ENCODE measurements around the gene DCTN3. TPM values are rescaled to one million over a fixed set of nuclear protein-coding genes. Genes with fewer than 3 reads are reported as not detected.

The DCTN3 gene
- polyA plus RNA-seq, 3 donors: 58.7 to 108 (median 84.4) TPM

DNA sequence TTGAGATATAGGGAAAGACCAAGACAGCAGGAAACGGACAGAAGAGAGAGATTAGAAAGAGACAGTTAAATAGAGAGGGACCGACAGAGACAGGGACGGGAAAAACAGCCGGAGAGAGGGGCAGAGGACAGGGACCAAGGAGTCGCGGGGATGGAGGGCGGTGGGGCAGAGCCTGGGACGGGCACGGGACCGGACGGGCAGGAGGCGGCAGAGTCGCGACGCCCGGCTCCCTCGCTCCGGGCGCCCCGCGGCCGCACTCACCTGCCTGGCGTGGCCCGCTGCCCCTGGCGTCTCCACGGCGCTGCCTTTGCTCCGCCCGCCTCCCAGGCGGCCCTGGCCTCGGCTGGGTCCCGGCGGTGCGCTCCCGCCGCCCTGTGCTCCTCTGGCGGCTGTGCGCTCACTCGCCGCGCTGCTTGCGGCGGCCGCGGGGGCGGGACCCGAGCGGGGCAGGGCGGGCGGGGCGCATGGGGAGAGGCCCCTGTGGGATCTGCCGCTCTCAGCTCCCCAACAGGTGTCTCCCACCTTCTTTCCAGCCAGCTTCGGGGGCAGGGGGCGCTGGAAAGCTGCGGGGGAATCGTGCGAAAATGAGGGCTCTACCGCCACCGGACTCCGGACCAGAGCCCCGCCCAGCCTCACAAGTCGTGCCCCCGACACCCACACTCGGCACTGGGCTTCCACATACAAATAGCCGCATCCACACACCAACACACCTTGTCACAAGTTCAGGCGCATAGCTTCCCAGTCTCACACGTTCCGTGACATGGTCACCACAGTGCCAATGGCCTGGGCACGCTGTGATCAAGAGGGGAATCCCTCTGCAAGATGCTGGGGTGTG, 8.6 kb upstream of the DCTN3 start, which contains the start of gene ARID3C:
Gene ARID3C, minus strand, starts transcription at position 411 of the 835 bp plus-strand sequence. CDS start 1,052 bp downstream, outside the sequence.
- WGBS, 3 donors: 1 to 2% (median 2%) methylated on average over 56 to 64 of the region's 69 CpGs
- no peak within 1 kb of the TSS for H3K27ac ChIP-seq (ENCODE audit: low read depth, low read length)

GRCh38 chr9:34627716-34628655, 7.7 kb upstream of the DCTN3 start:
- WGBS, 3 donors: 35 to 41% (median 37%) methylated on average over 20 of the region's 20 CpGs
- no peak overlapping the region for H3K27ac ChIP-seq (ENCODE audit: low read depth, low read length)

DNA sequence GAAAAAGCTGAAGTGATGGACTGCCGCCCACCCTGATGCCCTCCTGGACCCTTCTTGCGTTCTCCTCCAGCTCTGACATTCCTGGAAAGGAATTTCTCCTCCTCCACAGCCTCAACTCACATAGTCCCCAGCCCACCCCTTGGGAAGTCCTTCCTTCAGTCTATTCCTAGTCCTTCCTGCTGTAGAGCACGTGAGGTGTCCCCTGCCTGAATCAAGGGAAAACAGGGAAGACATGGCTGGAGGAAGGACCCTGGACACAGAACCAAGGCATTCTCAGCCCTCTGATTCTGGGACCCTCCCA, 4.8 kb upstream of the DCTN3 start:
- WGBS, 3 donors: 57 to 75% (median 75%) methylated on average over 3 of the region's 3 CpGs
- H3K27ac ChIP-seq (ENCODE audit: low read depth, low read length): no peak overlapping the region

DNA sequence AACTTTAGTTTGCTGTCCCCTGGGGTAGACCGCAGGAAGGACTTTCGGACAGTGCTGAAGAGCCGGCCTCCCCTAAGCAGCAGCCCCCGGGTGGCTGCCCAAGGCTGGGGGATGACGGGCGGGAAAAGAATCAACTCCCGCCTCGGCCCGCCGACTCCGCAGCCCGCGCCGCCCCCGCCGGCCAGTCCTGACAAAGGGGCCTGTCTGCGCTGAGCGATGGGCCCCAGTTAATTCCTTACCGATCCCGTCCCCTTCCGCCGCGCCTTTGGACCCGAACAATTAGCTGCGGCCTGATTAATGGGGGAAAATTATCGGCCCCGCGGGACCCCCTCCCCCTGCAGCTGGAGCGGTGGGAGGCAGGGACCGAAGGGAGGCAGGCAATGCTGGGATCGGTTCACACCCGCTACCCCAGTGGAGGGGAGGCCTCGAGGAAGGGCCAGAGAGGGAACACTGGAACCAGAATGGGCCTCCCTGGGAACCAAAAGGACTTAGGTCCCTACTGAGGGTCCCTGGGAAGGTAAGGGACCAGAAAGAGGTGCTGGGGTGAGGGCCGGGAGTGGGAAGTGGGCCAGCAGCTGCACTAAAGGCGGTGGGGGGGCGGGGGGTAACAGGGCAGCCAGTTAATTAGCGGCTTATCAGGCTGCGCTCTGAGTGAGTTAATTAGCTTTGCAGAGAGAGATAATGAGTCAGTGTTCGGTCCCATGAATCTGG, 4.3 kb upstream of the DCTN3 start:
- WGBS, 3 donors: 16 to 20% (median 18%) methylated on average over 39 of the region's 39 CpGs

GRCh38 chr9:34623374-34624235, 3.3 kb upstream of the DCTN3 start:
- WGBS, 3 donors: 11% methylated on average over 58 to 63 of the region's 63 CpGs
- H3K27ac ChIP-seq (ENCODE audit: low read depth, low read length): no peak overlapping the region

More for the DNA sequence above, 4.3 kb upstream of the DCTN3 start:
- H3K27ac ChIP-seq (ENCODE audit: low read depth, low read length): no peak overlapping the region

- no peak overlapping the region for H3K27ac ChIP-seq (ENCODE audit: low read depth, low read length)
- WGBS, 3 donors: 93 to 100% (median 94%) methylated on average over 2 of the region's 2 CpGs
Measured at GRCh38 chr9:34615132-34615531, 5.2 kb downstream of the DCTN3 start.

DNA sequence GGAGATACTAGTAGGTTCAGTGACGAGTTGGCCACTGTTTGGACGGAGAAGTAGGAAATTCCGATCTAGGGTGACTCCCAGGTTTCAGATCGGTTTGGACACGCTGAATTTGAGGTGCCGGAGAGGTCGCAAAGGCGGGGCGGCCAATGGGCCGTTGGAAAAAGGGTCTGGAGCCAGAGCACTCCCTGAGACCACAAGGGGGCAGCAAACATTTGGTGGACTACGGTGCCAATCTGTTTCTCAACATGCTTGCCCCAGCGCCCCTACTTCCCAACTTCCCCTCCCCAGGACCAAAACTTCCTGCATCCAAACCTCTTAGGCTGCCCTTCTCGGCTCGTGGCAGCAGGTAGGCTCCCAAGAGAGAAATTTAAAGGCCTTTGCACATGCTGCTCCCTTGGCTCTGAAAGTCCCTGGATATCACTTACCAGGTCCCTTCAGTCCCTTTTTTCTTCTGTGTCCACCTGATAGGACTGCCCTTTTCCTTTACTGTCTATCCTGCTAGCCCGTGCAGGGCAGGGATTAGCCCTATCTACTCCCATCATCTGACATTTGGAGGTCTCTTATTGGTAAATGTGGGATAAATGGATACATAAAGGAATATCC, 7.4 kb downstream of the DCTN3 start:
- no peak overlapping the region for H3K27ac ChIP-seq (ENCODE audit: low read depth, low read length)
- 1% methylated on average over 15 of the region's 15 CpGs for WGBS, 3 donors

- peak within 1 kb of the TSS; percentile 21 for H3K27ac ChIP-seq (ENCODE audit: low read depth, low read length)
- WGBS, 3 donors: 0 to 1% (median 1%) methylated on average over 75 to 77 of the region's 77 CpGs
Measured at GRCh38 chr9:34611811-34612787, 8.2 kb downstream of the DCTN3 start, which contains the start of gene RPP25L. Gene RPP25L (minus strand): TSS chr9:34612097. CDS start chr9:34611296, 801 bp downstream.

GRCh38 chr9:34611251-34611810, 9.0 kb downstream of the DCTN3 start:
- WGBS, 3 donors: 57 to 70% (median 61%) methylated on average over 10 of the region's 10 CpGs
- H3K27ac ChIP-seq (ENCODE audit: low read depth, low read length): no peak overlapping the region

DNA sequence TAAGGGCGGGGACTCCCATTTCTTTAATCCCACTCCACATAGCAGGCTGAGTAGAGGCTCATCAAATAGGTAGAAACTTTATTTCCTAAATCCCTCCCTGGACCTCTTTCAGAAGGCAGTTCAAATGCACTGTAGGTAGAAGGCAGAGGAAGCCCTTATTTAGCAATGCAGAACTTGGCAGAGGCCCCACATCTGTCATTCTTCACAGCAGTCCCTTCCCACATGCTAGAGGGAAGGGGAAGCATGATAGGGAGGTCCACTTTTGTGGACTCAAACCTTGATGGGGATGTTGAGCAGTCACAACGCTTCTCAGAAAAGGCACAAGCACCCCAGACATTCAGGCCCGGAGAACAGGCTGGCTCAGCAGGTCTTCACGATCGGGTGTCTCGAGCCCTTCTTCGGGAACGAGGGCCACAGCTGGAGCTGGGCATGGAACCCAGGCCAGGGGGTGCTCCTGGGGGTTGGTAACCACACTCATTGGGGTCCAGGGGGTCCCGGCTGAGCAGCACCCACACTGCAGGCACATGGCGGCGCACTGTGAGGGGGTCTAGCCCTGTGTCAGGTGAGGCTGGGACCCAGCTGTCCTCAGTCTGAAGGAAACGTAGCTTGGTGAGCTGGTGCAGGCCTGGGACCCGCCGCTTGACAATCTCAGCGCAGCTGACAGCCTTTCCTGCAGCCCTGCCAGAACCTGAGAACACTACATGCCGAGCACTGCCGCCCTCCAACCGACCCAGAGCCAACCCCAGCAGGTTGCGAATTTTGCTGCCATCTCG, 9.7 kb downstream of the DCTN3 start:
- 90 to 95% (median 94%) methylated on average over 20 of the region's 20 CpGs for WGBS, 3 donors

DNA sequence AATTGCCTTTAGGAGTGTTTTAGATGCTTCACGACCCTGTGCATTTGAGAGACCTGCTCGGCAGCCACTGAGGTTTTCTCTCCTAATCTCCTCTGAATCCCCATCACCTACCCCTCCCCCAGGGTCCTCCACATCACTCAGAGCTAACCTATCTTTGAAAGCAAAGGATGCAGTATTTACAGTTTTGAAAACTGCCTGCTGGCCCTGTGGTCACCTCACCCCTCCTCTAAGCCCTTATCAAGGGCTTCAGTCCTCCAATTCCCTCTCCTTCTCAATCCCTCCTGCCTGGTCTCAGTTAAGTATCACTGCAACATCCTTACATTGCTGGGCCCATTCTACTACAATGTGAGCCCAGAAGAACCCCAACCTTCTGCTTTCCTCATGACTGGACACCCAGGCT, 13.0 kb downstream of the DCTN3 start:
- WGBS, 3 donors: 48 to 60% (median 53%) methylated on average over 2 of the region's 2 CpGs
- H3K27ac ChIP-seq (ENCODE audit: low read depth, low read length): no peak overlapping the region

More for the DNA sequence above, 9.7 kb downstream of the DCTN3 start:
- no peak overlapping the region for H3K27ac ChIP-seq (ENCODE audit: low read depth, low read length)

GRCh38 chr9:34606905-34607304, 13.4 kb downstream of the DCTN3 start:
- no peak overlapping the region for H3K27ac ChIP-seq (ENCODE audit: low read depth, low read length)
- 83 to 88% (median 87%) methylated on average over 3 of the region's 3 CpGs for WGBS, 3 donors

- H3K27ac ChIP-seq (ENCODE audit: low read depth, low read length): no peak overlapping the region
Measured at GRCh38 chr9:34606190-34606589, 14.1 kb downstream of the DCTN3 start.

- no peak overlapping the region for H3K27ac ChIP-seq (ENCODE audit: low read depth, low read length)
- 54 to 61% (median 55%) methylated on average over 4 of the region's 4 CpGs for WGBS, 3 donors
Measured at GRCh38 chr9:34603610-34604231, 16.6 kb downstream of the DCTN3 start.

All from adipose tissue (tissue), 3 donors.